Erythroblast (primary cell): ENCODE measurements around the gene SVBP.

Source experiments
- GATA1 ChIP-seq: IDR thresholded peaks from 2 replicates; pipeline ENCODE4 v1.6.1; 2011; ENCODE audit warnings: low read depth, mild to moderate bottlenecking, control low read depth, low read length, moderate library complexity
- POLR2A ChIP-seq: IDR thresholded peaks from 2 replicates; pipeline ENCODE4 v1.6.1; 2011; ENCODE audit warnings: mild to moderate bottlenecking, low read length

GRCh38 chr1:42845866-42846256 is 28.7 kb upstream of the SVBP start:
- TF ChIP-seq POLR2A = no peak
- no peak for TF ChIP-seq GATA1
